Vagina (tissue), 2 donors: ENCODE measurements around the gene SEMA6D.

Source experiments
- POLR2A ChIP-seq, 2 donors: fragments of 450-650 bp; IDR thresholded peaks; one replicate each; pipeline ENCODE4 v1.6.1; 2017; ENCODE audit warnings: antibody characterized with exemption in 2 of 2, mild to moderate bottlenecking in 2 of 2, moderate library complexity in 2 of 2
- POLR2AphosphoS5 ChIP-seq, 2 donors: sonication (generic); formaldehyde crosslinking; IDR thresholded peaks; one replicate each; pipeline ENCODE4 v1.9.0; 2017; ENCODE audit warnings: antibody characterized with exemption in 2 of 2, mild to moderate bottlenecking in 2 of 2, low read depth in 1 of 2; ENCODE audit not compliant: insufficient read depth in 1 of 2
- TF ChIP-seq, protein P1 (sequence below), 3 experiments: fragments of 450-650 bp in 2 of 3; fragments of 200-600 bp in 1 of 3; sonication (generic) in 1 of 3; IDR thresholded peaks; one replicate each; pipeline ENCODE4 v1.5.1; 2017 to 2019; ENCODE audit warnings: antibody characterized with exemption in 3 of 3, mild to moderate bottlenecking in 2 of 3, moderate library complexity in 2 of 3

DNA sequence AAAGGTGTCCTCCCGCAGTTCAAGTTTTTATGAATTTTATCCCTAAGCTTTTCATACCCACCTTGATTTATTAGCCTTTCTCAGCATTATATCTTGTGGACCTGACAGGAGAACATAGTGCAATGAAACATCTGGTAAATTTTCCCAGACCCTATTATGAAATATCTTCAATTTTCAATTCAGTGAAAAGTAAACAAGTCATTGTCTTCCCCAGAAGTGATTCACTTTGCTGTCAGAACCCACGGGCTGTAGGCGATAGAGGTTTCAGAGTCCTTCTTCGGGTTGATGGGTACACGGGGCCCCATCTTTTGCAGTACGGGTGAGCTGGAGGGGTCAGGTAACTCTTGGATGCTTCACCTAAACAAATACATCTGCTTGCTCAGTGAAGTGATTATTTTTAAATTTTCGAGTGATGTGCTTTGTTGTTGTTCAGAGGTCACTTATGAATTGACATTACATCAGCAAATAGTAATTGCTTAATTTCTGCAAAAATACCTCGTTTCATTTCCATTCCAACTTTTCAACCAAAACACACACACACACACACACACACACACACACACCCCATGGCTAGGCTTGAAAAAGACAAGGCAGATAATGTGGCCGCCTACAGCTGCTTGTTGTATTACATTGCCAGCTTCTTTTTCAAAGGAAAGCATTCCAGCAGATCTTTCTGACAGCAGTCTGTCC lies 102.9 kb downstream of the SEMA6D start:
- TF ChIP-seq POLR2A (IDR thresholded peaks at IDR 0.05), result no peak
- TF ChIP-seq, protein P1, sequence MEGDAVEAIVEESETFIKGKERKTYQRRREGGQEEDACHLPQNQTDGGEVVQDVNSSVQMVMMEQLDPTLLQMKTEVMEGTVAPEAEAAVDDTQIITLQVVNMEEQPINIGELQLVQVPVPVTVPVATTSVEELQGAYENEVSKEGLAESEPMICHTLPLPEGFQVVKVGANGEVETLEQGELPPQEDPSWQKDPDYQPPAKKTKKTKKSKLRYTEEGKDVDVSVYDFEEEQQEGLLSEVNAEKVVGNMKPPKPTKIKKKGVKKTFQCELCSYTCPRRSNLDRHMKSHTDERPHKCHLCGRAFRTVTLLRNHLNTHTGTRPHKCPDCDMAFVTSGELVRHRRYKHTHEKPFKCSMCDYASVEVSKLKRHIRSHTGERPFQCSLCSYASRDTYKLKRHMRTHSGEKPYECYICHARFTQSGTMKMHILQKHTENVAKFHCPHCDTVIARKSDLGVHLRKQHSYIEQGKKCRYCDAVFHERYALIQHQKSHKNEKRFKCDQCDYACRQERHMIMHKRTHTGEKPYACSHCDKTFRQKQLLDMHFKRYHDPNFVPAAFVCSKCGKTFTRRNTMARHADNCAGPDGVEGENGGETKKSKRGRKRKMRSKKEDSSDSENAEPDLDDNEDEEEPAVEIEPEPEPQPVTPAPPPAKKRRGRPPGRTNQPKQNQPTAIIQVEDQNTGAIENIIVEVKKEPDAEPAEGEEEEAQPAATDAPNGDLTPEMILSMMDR (IDR thresholded peaks at IDR 0.05), result no peak
- TF ChIP-seq POLR2AphosphoS5 (IDR thresholded peaks at IDR 0.05; ENCODE audit: insufficient read depth in 1 of 2, low read depth in 1 of 2), result no peak
